OCI-LY7 (cell line): ENCODE data around the gene LATS2. TPM values are rescaled to one million over a fixed set of nuclear protein-coding genes. Genes with fewer than 3 reads are reported as not detected.

Experiments
- BruUV-seq: library from RNA; stranded (reverse); fragments of 400-500 nt; replicated peaks from 2 replicates; lab custom pipeline; 2021; lab: Mats Ljungman, UMichigan
- CTCF ChIA-PET: fragments of 300-600 bp; sonication (Branson Sonifier 250); formaldehyde crosslinking; loops from one replicate; lab custom pipeline; 2022; ENCODE audit warnings: antibody characterized with exemption; ENCODE audit not compliant: unreplicated experiment; lab: Charles Lee
- POLR2A ChIA-PET: fragments of 300-600 bp; sonication (Branson Sonifier 250); formaldehyde crosslinking; loops from one replicate; lab custom pipeline; 2022; ENCODE audit warnings: antibody characterized with exemption; lab: Charles Lee
- DNase-seq: peaks from one replicate; pipeline ENCODE4 v3.0.0-alpha.2; 2015; ENCODE audit warnings: low spot score
- H2AFZ ChIP-seq: fragments of 200-600 bp; sonication (generic), shearing (Covaris generic); 2 replicates; pipeline ENCODE4 v1.6.1; 2014; ENCODE audit warnings: mild to moderate bottlenecking, antibody characterized with exemption, low read length, moderate library complexity
- H3K27ac ChIP-seq: fragments of 200-600 bp; sonication (generic); 2 replicates; pipeline ENCODE4 v1.5.1; 2014; ENCODE audit warnings: mixed run types, low read depth, mild to moderate bottlenecking, moderate library complexity, low read length, inconsistent platforms; ENCODE audit not compliant: poor library complexity, severe bottlenecking
- H3K36me3 ChIP-seq: fragments of 200-600 bp; sonication (generic); 2 replicates; pipeline ENCODE4 v1.6.1; 2014; ENCODE audit warnings: mild to moderate bottlenecking, antibody characterized with exemption, low read length, moderate library complexity, mixed read lengths; ENCODE audit not compliant: insufficient read depth
- H3K4me1 ChIP-seq: fragments of 200-600 bp; sonication (generic); 2 replicates; pipeline ENCODE4 v1.5.1; 2014; ENCODE audit warnings: mild to moderate bottlenecking, low read length; ENCODE audit not compliant: insufficient read depth, poor library complexity, severe bottlenecking
- H3K4me2 ChIP-seq: fragments of 200-600 bp; sonication (generic); 2 replicates; pipeline ENCODE4 v1.6.1; 2014; ENCODE audit warnings: mild to moderate bottlenecking, low read length
- H3K4me3 ChIP-seq: fragments of 200-600 bp; sonication (generic); 2 replicates; pipeline ENCODE4 v1.5.1; 2014; ENCODE audit warnings: mild to moderate bottlenecking, low read depth, low read length; ENCODE audit not compliant: poor library complexity, severe bottlenecking
- H3K79me2 ChIP-seq: fragments of 200-600 bp; sonication (generic); 2 replicates; pipeline ENCODE4 v1.6.1; 2016; ENCODE audit warnings: low read depth, mild to moderate bottlenecking, low read length, moderate library complexity, mixed read lengths; ENCODE audit not compliant: insufficient read depth
- H3K9me2 ChIP-seq: fragments of 200-600 bp; sonication (generic); 2 replicates; pipeline ENCODE4 v1.6.1; 2016; ENCODE audit warnings: mild to moderate bottlenecking, low read length, mixed read lengths; ENCODE audit not compliant: insufficient read depth
- H3K9me3 ChIP-seq: fragments of 200-600 bp; sonication (generic); 2 replicates; pipeline ENCODE4 v1.6.1; 2014; ENCODE audit warnings: mild to moderate bottlenecking, mixed run types, low read length, mixed read lengths
- H4K20me1 ChIP-seq: fragments of 200-600 bp; sonication (generic); 2 replicates; pipeline ENCODE4 v1.6.1; 2014; ENCODE audit warnings: mild to moderate bottlenecking, antibody characterized with exemption, low read length, moderate library complexity, mixed read lengths; ENCODE audit not compliant: insufficient read depth
- CTCF ChIP-seq: fragments of 200-600 bp; sonication (generic); conservative IDR thresholded peaks from 2 replicates; pipeline ENCODE4 v1.5.1; 2014; ENCODE audit warnings: mild to moderate bottlenecking, antibody characterized with exemption, low read length, moderate library complexity, mixed read lengths
- EZH2phosphoT487 ChIP-seq: fragments of 200-600 bp; sonication (generic); IDR thresholded peaks from 2 replicates; pipeline ENCODE4 v1.6.1; 2018; ENCODE audit warnings: low read depth, borderline replicate concordance, mild to moderate bottlenecking, mixed run types, antibody characterized with exemption, low read length, moderate library complexity, mixed read lengths
- intact Hi-C: fragments of 100-400 bp; cut with micrococcal nuclease; formaldehyde crosslinking; loops from one replicate; pipeline ENCODE4 v1.10.0; 2022; ENCODE audit not compliant: unreplicated experiment
- total RNA-seq, 2 experiments: library from RNA; depleted of rRNA in 1 of 2; stranded (reverse); fragments of >200 nt in 1 of 2; shearing (Covaris generic) in 1 of 2; gene quantifications; 2 replicates each; pipeline ENCODE4 v1.2.3, GENCODE V29; 2014 to 2022

LATS2 gene
- total RNA-seq, 2 experiments from 2014 or later = 0.19 to 1.3 TPM

- CTCF ChIA-PET = no interaction called here
- H3K27ac ChIP-seq = no peak overlapping the region
- H3K79me2 ChIP-seq = no peaks in the 10 kb centered on the region
- H4K20me1 ChIP-seq = no peaks in the 10 kb centered on the region
- H2AFZ ChIP-seq = no peak overlapping the region
- H3K9me2 ChIP-seq = no peaks in the 10 kb centered on the region
- no peaks in the 10 kb centered on the region for H3K9me3 ChIP-seq
- no peaks in the 10 kb centered on the region for H3K36me3 ChIP-seq
- H3K4me3 ChIP-seq = no peak overlapping the region
- no peak overlapping the region for H3K4me2 ChIP-seq
- TF ChIP-seq CTCF (no peak), EZH2phosphoT487 (no peak)
- DNase-seq = no peak
- intact Hi-C loops = no loop called here
- no peaks in the 10 kb centered on the region for H3K4me1 ChIP-seq
- BruUV-seq = no TSS peak
- POLR2A ChIA-PET = no interaction called here
Observed at GRCh38 chr13:21008026-21008425, 53.4 kb downstream of the LATS2 start.

- no peaks in the 10 kb centered on the region for H3K36me3 ChIP-seq
- H3K27ac ChIP-seq = no peak overlapping the region
- TF ChIP-seq CTCF (no peak), EZH2phosphoT487 (no peak)
- intact Hi-C loops = no loop called here
- ChIA-PET POLR2A (interaction anchor here (0.6 to 0.7 kb wide), 2 partner anchors 27 to 36 kb away, joined by 3 read pairs; no protein-coding TSS in a partner anchor), CTCF (no interaction called here)
- no peak overlapping the region for H3K4me3 ChIP-seq
- no TSS peak for BruUV-seq
- no peaks in the 10 kb centered on the region for H3K4me1 ChIP-seq
- no peak overlapping the region for H3K4me2 ChIP-seq
- no peak for DNase-seq
- H3K9me2 ChIP-seq = no peaks in the 10 kb centered on the region
- H2AFZ ChIP-seq = no peak overlapping the region
- H3K9me3 ChIP-seq = no peaks in the 10 kb centered on the region
- H3K79me2 ChIP-seq = no peaks in the 10 kb centered on the region
- H4K20me1 ChIP-seq = no peaks in the 10 kb centered on the region
Observed at GRCh38 chr13:21006141-21007005, 55.0 kb downstream of the LATS2 start.

GRCh38 chr13:21005193-21005592, 56.2 kb downstream of the LATS2 start:
- no peaks in the 10 kb centered on the region for H3K36me3 ChIP-seq
- ChIA-PET CTCF (no interaction called here), POLR2A (no interaction called here)
- no peak for DNase-seq
- BruUV-seq = no TSS peak
- H3K4me3 ChIP-seq = no peak overlapping the region
- H4K20me1 ChIP-seq = no peaks in the 10 kb centered on the region
- no peak overlapping the region for H3K4me2 ChIP-seq
- H2AFZ ChIP-seq = no peak overlapping the region
- TF ChIP-seq EZH2phosphoT487 (no peak), CTCF (no peak)
- H3K79me2 ChIP-seq = no peaks in the 10 kb centered on the region
- no peaks in the 10 kb centered on the region for H3K4me1 ChIP-seq
- no peak overlapping the region for H3K27ac ChIP-seq
- H3K9me3 ChIP-seq = no peaks in the 10 kb centered on the region
- intact Hi-C loops = no loop called here
- no peaks in the 10 kb centered on the region for H3K9me2 ChIP-seq
